HG03095 (cell line): ENCODE measurements around the gene CABCOCO1.
"Not testable (repeated sequence)": the region's sequence is repeated elsewhere in the genome, so short reads cannot be mapped to it uniquely, and the experiment has no call there.

Experiments
- ATAC-seq: cut with Tn5 transposase; IDR thresholded peaks from one replicate; pipeline ENCODE4 v1.9.1; 2021; ENCODE audit warnings: moderate library complexity; ENCODE audit not compliant: unreplicated experiment

The CABCOCO1 gene

GRCh38 chr10:61705022-61705613 lies 42.4 kb downstream of the CABCOCO1 start:
- no peak for ATAC-seq

- ATAC-seq, result no peak
Observed at GRCh38 chr10:61708846-61709245, 46.1 kb downstream of the CABCOCO1 start.

- ATAC-seq, result not testable (repeated sequence)
Observed at GRCh38 chr10:61712105-61712504, 49.4 kb downstream of the CABCOCO1 start.

GRCh38 chr10:61719475-61719874 lies 56.7 kb downstream of the CABCOCO1 start:
- ATAC-seq, result not testable (repeated sequence)

GRCh38 chr10:61719906-61720305 lies 57.2 kb downstream of the CABCOCO1 start:
- no peak for ATAC-seq

GRCh38 chr10:61721431-61721830 lies 58.7 kb downstream of the CABCOCO1 start:
- no peak for ATAC-seq

- not testable (repeated sequence) for ATAC-seq
Observed at GRCh38 chr10:61725221-61725620, 62.5 kb downstream of the CABCOCO1 start.

GRCh38 chr10:61729596-61729995 lies 66.9 kb downstream of the CABCOCO1 start:
- no peak for ATAC-seq

GRCh38 chr10:61730671-61731070 lies 67.9 kb downstream of the CABCOCO1 start:
- ATAC-seq, result no peak

- no peak for ATAC-seq
Observed at GRCh38 chr10:61731638-61732037, 68.9 kb downstream of the CABCOCO1 start.

- no peak for ATAC-seq
Observed at GRCh38 chr10:61732629-61733278, 70.0 kb downstream of the CABCOCO1 start.

- ATAC-seq, result no peak
Observed at GRCh38 chr10:61733358-61733940, 70.7 kb downstream of the CABCOCO1 start.

- ATAC-seq, result no peak
Observed at GRCh38 chr10:61735882-61736281, 73.2 kb downstream of the CABCOCO1 start.

GRCh38 chr10:61737455-61737854 lies 74.7 kb downstream of the CABCOCO1 start:
- ATAC-seq, result not testable (repeated sequence)

- no peak for ATAC-seq
Observed at GRCh38 chr10:61742812-61743211, 80.1 kb downstream of the CABCOCO1 start.

GRCh38 chr10:61744469-61744868 lies 81.7 kb downstream of the CABCOCO1 start:
- no peak for ATAC-seq

GRCh38 chr10:61746377-61746776 lies 83.6 kb downstream of the CABCOCO1 start:
- ATAC-seq, result no peak

- no peak for ATAC-seq
Observed at GRCh38 chr10:61747307-61747706, 84.6 kb downstream of the CABCOCO1 start.

- ATAC-seq, result no peak
Observed at GRCh38 chr10:61749291-61749690, 86.6 kb downstream of the CABCOCO1 start.

- ATAC-seq, result peak; percentile 86
Observed at GRCh38 chr10:61750943-61751471, 88.3 kb downstream of the CABCOCO1 start.

- no peak for ATAC-seq
Observed at GRCh38 chr10:61751599-61751998, 88.9 kb downstream of the CABCOCO1 start.
